Activated T-cell treated with anti-CD3 and anti-CD28 coated beads, Interleukin-2, amount 50 U/mL, for 4 hours (primary cell): ENCODE measurements around the gene CASK. TPM values are rescaled to one million over a fixed set of nuclear protein-coding genes. Genes with fewer than 3 reads are reported as not detected.

Experiments
- ATAC-seq, 2 donors: fragments of 200-7000 bp; cut with Tn5 transposase; one replicate each; pipeline ENCODE4 v1.10.0; 2021
- DNase-seq: peaks from one replicate; pipeline ENCODE4 v3.0.0-alpha.2; 2020
- H3K27me3 Mint-ChIP-seq: one replicate; pipeline ENCODE4 v1.8.0; 2021; ENCODE audit warnings: low read depth, mixed read lengths
- H3K36me3 Mint-ChIP-seq: one replicate; pipeline ENCODE4 v1.8.0; 2022; ENCODE audit warnings: mixed read lengths; ENCODE audit not compliant: insufficient read depth
- H3K4me1 Mint-ChIP-seq: one replicate; pipeline ENCODE4 v1.8.0; 2021; ENCODE audit warnings: low read depth, mixed read lengths
- H3K4me3 Mint-ChIP-seq: one replicate; pipeline ENCODE4 v1.8.0; 2021; ENCODE audit warnings: mild to moderate bottlenecking, moderate library complexity, mixed read lengths
- H3K9me3 Mint-ChIP-seq: one replicate; pipeline ENCODE4 v1.8.0; 2021; ENCODE audit warnings: mixed read lengths
- total RNA-seq, 3 donors: library from RNA; stranded (reverse); gene quantifications; one replicate each; pipeline ENCODE4 v1.2.1, GENCODE V29; 2021

The CASK gene
- total RNA-seq, 3 donors from 2014 or later = 18.3 to 29.8 (median 28.0) TPM

- no peaks in the 10 kb centered on the region for H3K9me3 Mint-ChIP-seq
- H3K4me3 Mint-ChIP-seq = no peak overlapping the region
- DNase-seq (no peak), ATAC-seq (no peak)
- H3K36me3 Mint-ChIP-seq = peaks cover 17% of the 10 kb centered on the region
- H3K27me3 Mint-ChIP-seq = no peaks in the 10 kb centered on the region
- H3K4me1 Mint-ChIP-seq = peaks cover 19% of the 10 kb centered on the region
Observed at GRCh38 chrX:41837270-41837944, 85.9 kb downstream of the CASK start.

- Mint-ChIP-seq H3K27me3 (no peaks in the 10 kb centered on the region), H3K4me1 (peaks cover 21% of the 10 kb centered on the region), H3K9me3 (no peaks in the 10 kb centered on the region), H3K36me3 (peaks cover 14% of the 10 kb centered on the region), H3K4me3 (no peak overlapping the region)
- no peak for ATAC-seq
- DNase-seq = no peak
Observed at GRCh38 chrX:41828826-41829225, 94.5 kb downstream of the CASK start.

- no peaks in the 10 kb centered on the region for H3K27me3 Mint-ChIP-seq
- DNase-seq (no peak), ATAC-seq (no peak)
- H3K4me1 Mint-ChIP-seq = peaks cover 22% of the 10 kb centered on the region
- H3K4me3 Mint-ChIP-seq = no peak overlapping the region
- peaks cover 17% of the 10 kb centered on the region for H3K36me3 Mint-ChIP-seq
- peaks cover 7% of the 10 kb centered on the region for H3K9me3 Mint-ChIP-seq
Observed at GRCh38 chrX:41827886-41828285, 95.5 kb downstream of the CASK start.

DNA sequence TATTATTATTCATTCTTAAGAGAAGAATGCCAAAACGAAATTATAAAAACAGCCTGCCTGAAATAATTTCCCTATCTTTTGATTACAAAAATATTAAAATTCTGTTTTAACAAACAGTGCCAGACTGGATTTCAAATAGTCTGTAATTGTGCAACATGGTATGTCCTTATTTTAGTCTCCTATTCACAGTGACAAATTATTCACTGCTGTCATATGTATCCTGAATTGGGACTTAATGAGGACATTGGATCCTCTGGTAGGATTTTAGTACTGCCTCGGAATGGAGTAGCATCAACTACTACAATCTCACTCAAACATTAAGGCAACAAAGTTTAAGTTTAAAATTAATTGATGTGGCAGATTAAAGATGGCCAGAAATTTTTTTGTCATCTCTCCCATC is 97.6 kb downstream of the CASK start:
- H3K9me3 Mint-ChIP-seq = peaks cover 11% of the 10 kb centered on the region
- peaks cover 20% of the 10 kb centered on the region for H3K36me3 Mint-ChIP-seq
- ATAC-seq (no peak), DNase-seq (no peak)
- H3K27me3 Mint-ChIP-seq = no peaks in the 10 kb centered on the region
- H3K4me1 Mint-ChIP-seq = peaks cover 17% of the 10 kb centered on the region
- no peak overlapping the region for H3K4me3 Mint-ChIP-seq

GRCh38 chrX:41824551-41824950 is 98.8 kb downstream of the CASK start:
- ATAC-seq (no peak), DNase-seq (no peak)
- peaks cover 16% of the 10 kb centered on the region for H3K4me1 Mint-ChIP-seq
- H3K4me3 Mint-ChIP-seq = no peak overlapping the region
- H3K9me3 Mint-ChIP-seq = peaks cover 11% of the 10 kb centered on the region
- H3K27me3 Mint-ChIP-seq = no peaks in the 10 kb centered on the region
- H3K36me3 Mint-ChIP-seq = peaks cover 20% of the 10 kb centered on the region

DNA sequence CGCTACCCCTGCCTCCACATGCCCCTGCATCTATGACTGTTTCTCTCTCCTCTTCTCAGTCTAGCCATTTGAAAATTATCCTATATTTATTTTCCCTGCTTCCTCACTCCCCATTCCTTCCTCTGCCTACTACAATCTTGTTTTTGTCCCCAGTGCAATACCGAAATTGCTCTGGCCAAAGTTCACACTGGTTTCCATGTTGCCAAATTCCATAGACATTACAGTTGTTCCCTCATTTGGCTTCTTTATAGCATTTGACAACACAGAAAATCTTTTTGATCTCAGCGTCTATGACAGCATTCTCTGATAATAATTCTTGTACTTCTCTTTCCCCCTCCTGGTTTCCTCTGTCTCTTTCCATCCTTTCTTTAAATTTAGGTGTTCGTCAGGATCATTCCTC is 100.0 kb downstream of the CASK start:
- Mint-ChIP-seq H3K4me3 (no peak overlapping the region), H3K4me1 (peaks cover 9% of the 10 kb centered on the region)
- ATAC-seq = no peak

DNA sequence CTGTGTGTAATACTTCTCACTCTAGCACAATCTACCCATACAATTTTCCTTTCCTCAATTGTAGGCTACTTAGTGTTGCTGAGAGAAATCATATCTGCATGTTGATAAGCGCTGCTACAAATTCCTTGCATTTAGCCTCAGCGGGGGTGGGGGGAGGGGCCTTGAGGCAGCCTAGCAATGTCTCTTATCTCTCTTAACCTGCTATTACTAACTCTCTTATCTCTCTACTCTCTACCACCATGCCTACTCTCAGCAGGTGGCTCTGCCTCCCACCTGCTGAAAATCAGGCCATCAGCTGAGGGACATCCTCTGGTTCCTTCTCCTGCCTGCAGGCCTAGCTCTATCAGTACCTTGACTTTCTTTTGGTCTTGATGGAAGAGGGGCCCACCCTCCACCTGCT is 100.5 kb downstream of the CASK start:
- H3K27me3 Mint-ChIP-seq = no peaks in the 10 kb centered on the region
- peaks cover 11% of the 10 kb centered on the region for H3K9me3 Mint-ChIP-seq
- no peak overlapping the region for H3K4me3 Mint-ChIP-seq
- DNase-seq (no peak), ATAC-seq (no peak)
- H3K4me1 Mint-ChIP-seq = peaks cover 7% of the 10 kb centered on the region
- peaks cover 12% of the 10 kb centered on the region for H3K36me3 Mint-ChIP-seq

More for the DNA sequence above, 100.0 kb downstream of the CASK start:
- no peaks in the 10 kb centered on the region for H3K27me3 Mint-ChIP-seq
- H3K9me3 Mint-ChIP-seq = peaks cover 11% of the 10 kb centered on the region
- H3K36me3 Mint-ChIP-seq = peaks cover 15% of the 10 kb centered on the region
- no peak for DNase-seq

GRCh38 chrX:41808047-41808446 is 115.3 kb downstream of the CASK start:
- no peak for DNase-seq
- no peak overlapping the region for H3K4me3 Mint-ChIP-seq
- H3K9me3 Mint-ChIP-seq = no peaks in the 10 kb centered on the region
- H3K4me1 Mint-ChIP-seq = peaks cover 17% of the 10 kb centered on the region
- no peaks in the 10 kb centered on the region for H3K27me3 Mint-ChIP-seq
- H3K36me3 Mint-ChIP-seq = no peaks in the 10 kb centered on the region
- ATAC-seq = no peak

DNA sequence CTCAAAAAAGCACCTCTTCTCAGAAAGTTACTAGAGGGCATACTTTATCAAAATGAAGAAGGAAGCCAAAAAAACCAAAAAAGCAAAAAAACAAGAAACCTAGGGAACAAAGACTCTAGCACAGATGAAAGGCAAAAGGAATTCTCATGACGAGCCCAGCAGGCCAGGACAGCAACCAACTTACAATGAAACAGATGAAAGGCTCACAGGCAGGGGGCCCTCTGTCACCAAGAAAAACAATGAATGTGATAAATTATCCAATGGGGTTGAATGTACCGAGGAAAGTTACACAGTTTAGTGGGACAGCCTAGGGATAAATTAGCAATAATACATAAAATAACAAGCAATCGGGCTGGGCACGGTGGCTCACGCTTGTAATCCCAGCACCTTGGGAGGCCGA is 120.4 kb downstream of the CASK start:
- ATAC-seq (no peak), DNase-seq (no peak)
- no peaks in the 10 kb centered on the region for H3K27me3 Mint-ChIP-seq
- no peaks in the 10 kb centered on the region for H3K9me3 Mint-ChIP-seq
- no peak overlapping the region for H3K4me3 Mint-ChIP-seq
- peaks cover 38% of the 10 kb centered on the region for H3K4me1 Mint-ChIP-seq
- H3K36me3 Mint-ChIP-seq = peaks cover 13% of the 10 kb centered on the region

- Mint-ChIP-seq H3K4me1 (peaks cover 40% of the 10 kb centered on the region), H3K27me3 (no peaks in the 10 kb centered on the region)
Observed at GRCh38 chrX:41799661-41800060, 123.7 kb downstream of the CASK start.

DNA sequence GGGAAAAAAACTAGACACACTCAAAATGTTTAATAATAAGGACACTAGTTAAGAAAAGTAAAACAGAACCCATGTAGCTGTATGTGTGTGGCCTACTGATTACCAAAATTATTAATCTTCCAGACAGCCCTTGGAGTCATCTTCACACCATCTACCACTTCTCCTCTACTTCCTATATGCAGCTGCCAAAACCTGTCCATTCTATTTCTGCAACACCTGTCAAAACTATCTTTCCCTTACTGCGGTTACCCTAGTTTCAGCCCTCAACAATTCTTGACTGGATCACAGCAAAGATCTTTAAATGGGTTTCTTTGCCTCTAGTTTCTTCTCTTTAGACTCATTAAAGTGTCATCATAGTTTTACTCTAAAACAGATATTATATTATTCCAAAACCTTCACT is 126.8 kb downstream of the CASK start:
- peaks cover 34% of the 10 kb centered on the region for H3K4me1 Mint-ChIP-seq
- no peak overlapping the region for H3K4me3 Mint-ChIP-seq

More at GRCh38 chrX:41799661-41800060, 123.7 kb downstream of the CASK start:
- H3K4me3 Mint-ChIP-seq = no peak overlapping the region
- H3K9me3 Mint-ChIP-seq = no peaks in the 10 kb centered on the region
- DNase-seq (no peak), ATAC-seq (no peak)
- peaks cover 15% of the 10 kb centered on the region for H3K36me3 Mint-ChIP-seq

GRCh38 chrX:41796046-41796445 is 127.3 kb downstream of the CASK start:
- Mint-ChIP-seq H3K9me3 (no peaks in the 10 kb centered on the region), H3K27me3 (no peaks in the 10 kb centered on the region), H3K36me3 (peaks cover 5% of the 10 kb centered on the region), H3K4me3 (no peak overlapping the region), H3K4me1 (peaks cover 34% of the 10 kb centered on the region)
- DNase-seq (no peak), ATAC-seq (peak; percentile 56 to 65)

More for the DNA sequence above, 126.8 kb downstream of the CASK start:
- DNase-seq (no peak), ATAC-seq (peak in 1 of 2 donors; percentile 25)
- H3K27me3 Mint-ChIP-seq = no peaks in the 10 kb centered on the region
- H3K36me3 Mint-ChIP-seq = peaks cover 7% of the 10 kb centered on the region
- no peaks in the 10 kb centered on the region for H3K9me3 Mint-ChIP-seq

GRCh38 chrX:41789374-41789773 is 134.0 kb downstream of the CASK start:
- DNase-seq (no peak), ATAC-seq (no peak)
- no peaks in the 10 kb centered on the region for H3K9me3 Mint-ChIP-seq
- H3K4me3 Mint-ChIP-seq = no peak overlapping the region
- H3K4me1 Mint-ChIP-seq = peaks cover 22% of the 10 kb centered on the region
- no peaks in the 10 kb centered on the region for H3K27me3 Mint-ChIP-seq
- H3K36me3 Mint-ChIP-seq = peaks cover 5% of the 10 kb centered on the region

DNA sequence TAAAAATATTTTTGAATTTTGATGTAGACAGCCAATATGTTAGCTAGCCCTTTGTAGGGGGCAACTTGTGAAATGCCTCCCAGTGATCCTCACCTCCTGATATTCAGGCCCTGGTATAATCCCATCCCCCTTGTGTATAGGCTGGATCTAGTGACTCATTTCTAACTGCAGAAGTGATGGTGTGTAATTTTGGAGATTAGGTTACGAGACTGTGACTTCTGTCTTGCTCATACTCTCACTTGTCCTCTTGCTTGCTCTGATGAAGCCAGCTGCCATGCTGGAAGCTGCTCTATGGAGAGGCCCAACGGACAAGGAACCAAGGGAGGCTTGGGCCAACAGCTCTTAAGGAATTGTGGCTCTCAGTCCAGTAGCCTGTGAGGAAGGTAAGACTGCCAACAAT is 137.7 kb downstream of the CASK start:
- peak; percentile 62 to 78 for ATAC-seq
- Mint-ChIP-seq H3K9me3 (no peaks in the 10 kb centered on the region), H3K27me3 (no peaks in the 10 kb centered on the region), H3K4me1 (peaks cover 33% of the 10 kb centered on the region), H3K4me3 (no peak overlapping the region), H3K36me3 (peaks cover 5% of the 10 kb centered on the region)
- DNase-seq = no peak

- H3K4me1 Mint-ChIP-seq = peaks cover 19% of the 10 kb centered on the region
- no peak overlapping the region for H3K4me3 Mint-ChIP-seq
- no peak for ATAC-seq
- H3K9me3 Mint-ChIP-seq = no peaks in the 10 kb centered on the region
- DNase-seq = no peak
- no peaks in the 10 kb centered on the region for H3K27me3 Mint-ChIP-seq
- peaks cover 5% of the 10 kb centered on the region for H3K36me3 Mint-ChIP-seq
Observed at GRCh38 chrX:41781500-41781899, 141.9 kb downstream of the CASK start.
